HL-60/S4 treated with retinoic acid at 250 ng/mL for 4 days and 3 days (cell line): Measurements from ENCODE around the gene LAMP1.
"Not testable (repeated sequence)": the region's sequence is repeated elsewhere in the genome, so short reads cannot be mapped to it uniquely, and the experiment has no call there.

Source experiments
- in situ Hi-C: fragments of 300-500 bp; cut with MboI; formaldehyde crosslinking; loops from 2 replicates; pipeline ENCODE4 v1.7.0; 2022; ENCODE audit warnings: low sequenced_read_pairs

LAMP1 gene

DNA sequence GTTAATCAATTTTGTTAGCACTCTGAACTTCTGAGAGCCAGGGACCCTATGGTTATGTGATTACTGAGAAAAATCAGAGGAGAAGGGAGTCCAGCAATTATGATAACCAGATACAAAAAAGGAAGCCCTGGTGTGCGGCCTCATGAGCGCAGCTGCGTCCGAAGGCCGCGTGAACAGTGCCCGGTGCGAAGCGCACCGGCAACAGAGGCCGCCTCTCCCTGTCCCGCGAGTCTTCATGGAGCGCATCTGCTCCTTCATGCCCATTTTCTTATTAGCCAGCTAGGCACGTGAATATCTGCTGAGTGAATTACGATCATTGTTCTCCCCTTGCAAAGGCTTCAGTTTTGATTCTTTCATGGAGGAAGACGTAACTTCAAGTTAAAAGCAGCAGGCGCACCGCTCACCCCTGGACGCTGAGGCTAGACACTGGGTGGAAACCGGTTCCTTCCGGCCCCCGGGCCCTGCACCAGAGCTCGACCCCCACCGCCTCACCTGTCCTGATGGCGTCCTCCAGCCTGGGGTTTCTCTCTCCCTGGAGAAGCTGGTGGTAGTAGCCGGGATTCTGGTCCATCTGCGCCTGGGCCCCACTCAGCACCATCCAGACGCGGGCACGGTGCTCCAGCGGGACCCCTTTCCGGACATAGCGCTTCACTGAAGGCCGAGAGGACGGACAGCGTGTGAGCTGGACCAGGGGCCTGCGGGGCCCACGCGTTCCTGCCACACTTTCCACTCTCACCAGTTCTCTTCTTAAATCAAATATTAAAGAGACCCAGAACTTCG lies 58.0 kb downstream of the LAMP1 start:
- in situ Hi-C loops = no loop called here

DNA sequence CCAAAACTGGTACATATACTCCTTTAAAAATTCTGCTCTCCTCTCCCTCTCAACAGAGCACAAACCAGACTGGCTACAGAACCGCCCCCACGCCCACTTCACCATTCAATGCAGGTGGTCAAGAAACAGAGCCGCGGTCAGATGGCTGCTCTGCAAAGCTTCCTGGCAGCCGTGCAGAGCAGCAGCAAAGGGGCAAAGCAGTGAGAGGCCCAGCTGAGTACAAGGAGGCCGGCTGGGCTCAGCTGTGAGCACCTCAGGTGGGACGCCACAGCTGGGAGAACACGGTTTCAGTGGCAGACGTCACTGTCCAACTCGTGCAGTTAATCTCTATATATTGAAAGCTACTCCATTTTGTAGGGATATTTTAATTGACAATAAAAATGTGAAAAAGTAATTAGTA lies 58.6 kb downstream of the LAMP1 start:
- in situ Hi-C loops = no loop called here

DNA sequence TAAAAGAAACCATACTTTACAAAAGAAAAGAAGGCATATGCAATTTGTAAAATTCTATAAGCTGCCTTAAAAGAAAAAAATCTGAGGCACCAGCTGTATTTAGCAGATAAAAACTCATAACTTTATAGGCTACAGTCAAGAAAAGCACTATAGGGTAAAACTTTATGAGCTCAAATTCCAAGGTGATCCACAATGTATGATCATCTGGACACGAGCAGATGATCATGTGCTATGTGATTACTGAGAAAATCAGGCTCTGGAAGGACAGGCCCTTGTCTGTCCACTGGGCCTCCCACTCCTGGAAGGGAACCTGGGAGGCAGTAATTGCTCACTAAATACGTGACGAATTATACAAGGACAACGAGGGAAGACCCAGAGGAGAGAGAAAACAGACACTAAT lies 59.6 kb downstream of the LAMP1 start:
- in situ Hi-C loops = no loop called here

DNA sequence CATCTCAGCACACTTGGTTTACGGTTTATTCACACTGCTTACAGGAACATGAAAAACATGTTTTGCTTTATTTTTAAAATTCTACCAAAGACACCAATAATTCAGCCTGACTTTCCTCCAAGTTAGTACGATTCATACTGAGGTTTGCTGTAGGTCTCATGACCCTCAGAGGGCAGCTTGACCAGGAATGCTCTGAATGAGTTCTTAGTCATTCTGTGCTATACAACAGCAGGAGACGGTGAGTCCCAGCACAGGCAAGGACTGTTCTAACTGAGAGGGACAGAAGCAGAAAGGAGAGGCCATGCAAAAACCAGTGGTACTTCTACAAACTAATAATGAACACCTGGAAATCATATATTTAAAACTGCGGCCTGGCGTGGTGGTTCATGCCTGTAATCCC lies 60.5 kb downstream of the LAMP1 start:
- in situ Hi-C loops = no loop called here

DNA sequence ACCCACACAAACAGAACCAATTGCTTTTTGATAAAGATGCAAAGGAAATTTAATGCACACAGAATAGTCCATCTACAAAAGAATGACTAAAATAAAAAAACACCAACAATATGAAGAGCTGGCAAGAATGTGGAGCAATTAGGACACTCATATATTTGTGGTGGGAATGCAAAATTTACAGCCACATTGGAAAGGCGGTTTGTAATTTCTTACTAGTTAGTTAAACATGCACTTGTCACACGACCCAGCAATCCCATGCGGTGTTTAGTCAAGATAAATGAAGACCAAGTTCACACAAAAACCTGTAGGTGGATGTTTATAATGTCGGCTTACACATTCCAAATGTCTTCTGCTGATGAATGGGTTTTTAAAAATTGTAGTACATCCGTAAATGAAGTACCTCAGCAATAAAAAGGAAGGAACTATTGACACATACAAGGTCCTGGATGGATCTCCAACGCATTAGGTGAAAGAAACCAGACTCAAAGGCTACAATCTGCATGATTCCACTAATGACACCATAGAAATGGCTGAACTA lies 61.7 kb downstream of the LAMP1 start:
- in situ Hi-C loops = no loop called here

DNA sequence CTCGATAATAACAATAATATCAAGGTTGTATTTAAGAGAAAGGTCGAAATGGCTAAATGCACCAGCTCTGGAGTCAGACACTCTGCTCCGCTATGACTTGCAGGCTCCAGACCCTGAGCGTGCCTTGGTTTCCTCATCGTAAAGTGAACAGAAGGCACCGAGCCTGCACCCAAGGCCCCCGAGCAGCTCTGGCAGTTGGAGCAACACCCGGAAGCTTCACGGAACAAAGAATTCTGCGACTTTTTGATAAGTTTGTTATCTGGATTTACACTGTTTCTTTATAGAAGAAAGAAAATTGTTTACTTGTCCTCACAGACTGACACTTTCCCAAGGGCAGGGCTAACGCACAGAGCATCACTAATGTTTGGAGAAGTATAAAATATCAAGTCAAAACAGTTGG lies 62.5 kb downstream of the LAMP1 start:
- in situ Hi-C loops = no loop called here

DNA sequence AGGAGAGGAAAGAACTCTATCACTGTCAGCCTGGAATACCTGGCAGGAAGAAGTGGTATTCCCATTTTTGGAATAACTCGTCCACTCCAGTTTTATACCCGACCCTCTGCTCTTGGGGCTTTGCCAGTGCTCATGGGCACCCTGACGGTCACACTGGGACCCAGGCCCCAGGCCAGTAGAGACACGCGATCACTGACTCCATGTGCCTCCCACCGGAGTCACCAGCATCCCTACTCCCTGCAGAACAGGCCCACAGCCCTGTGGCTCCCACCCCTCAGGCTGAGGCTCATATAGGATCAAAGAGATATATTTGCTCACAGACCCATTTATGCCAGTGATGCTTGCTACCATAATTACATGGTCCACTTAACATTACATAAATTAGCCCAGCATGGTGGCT lies 63.4 kb downstream of the LAMP1 start:
- in situ Hi-C loops = no loop called here

DNA sequence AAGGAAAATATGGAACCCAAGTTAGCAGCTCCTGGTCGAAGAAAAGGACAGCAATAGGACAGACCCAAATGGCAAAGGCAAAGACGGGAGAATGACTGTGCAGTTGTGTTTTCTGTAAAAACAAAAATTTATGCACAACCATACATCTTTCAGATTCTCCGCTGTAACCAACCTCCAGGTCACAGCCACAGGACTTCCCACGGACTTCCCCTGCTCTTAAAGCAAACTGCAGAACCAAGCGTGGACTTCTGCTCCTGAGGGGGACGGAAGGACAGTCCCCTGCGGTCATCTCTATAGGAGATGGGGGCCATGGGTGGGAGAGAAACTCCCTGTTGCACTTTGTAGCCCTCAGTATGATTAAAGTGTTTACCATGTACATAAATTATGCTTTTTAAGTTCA lies 64.4 kb downstream of the LAMP1 start:
- in situ Hi-C loops = no loop called here

DNA sequence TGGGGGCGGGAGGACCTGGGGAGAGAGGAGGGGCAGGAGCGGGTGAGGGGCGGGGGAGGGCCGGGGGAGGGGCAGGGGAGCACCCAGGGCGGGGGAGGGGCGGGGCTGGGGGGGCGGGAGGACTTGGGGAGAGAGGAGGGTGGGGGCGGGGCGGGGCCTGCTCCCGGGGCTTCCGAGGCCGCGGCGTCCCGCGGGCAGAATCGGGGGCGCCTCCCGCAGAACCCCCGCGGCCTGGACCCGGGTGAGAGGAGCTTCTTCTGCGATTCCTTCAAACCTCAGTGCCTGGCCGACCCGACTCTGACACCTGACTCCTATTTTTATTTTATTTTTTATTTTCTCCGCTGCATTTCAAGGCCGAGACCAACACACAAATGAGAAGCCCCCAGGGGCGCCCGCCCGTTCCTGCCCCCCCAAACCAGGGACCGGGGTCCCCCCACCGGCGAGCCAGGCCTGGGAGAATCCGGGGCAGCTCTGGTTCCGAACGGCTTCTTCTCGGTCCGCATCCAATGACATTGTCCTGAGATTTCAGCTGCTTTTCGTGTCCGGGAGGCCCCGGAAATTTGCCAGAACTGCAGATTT lies 67.4 kb downstream of the LAMP1 start:
- in situ Hi-C loops = no loop called here

DNA sequence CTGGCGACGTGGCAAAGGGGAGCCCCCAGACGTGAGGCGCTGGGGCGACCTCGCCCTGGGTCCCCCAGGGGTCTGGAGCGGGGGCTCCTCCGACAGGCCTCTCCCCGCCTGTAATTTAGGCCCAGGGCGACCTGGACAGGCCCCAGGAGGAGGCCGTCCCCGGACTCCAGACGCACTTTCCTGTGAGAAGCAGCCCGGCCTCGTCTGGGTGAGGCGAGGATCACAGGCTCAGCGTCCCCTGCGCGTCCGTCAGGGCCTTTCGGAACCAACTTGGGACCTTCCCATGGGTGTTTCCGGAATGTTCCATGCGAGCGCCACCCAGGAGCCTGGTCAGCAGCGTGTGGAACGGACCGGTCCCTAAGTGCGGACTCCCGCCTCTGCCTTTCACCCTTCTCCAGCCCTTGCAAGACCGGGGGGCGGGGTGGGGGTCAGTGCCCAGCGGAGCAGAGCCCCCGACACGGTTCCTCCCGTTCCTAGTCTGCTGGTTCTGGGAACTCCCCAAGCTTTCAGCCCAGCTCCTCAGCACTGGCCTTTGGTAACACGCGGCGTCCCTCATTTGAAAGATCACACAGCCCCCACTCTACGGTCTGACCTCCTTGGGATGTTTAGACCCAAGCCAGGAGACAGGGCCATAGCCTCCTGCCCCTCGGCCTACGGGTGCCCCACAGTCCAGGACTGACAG lies 68.0 kb downstream of the LAMP1 start:
- in situ Hi-C loops = no loop called here

DNA sequence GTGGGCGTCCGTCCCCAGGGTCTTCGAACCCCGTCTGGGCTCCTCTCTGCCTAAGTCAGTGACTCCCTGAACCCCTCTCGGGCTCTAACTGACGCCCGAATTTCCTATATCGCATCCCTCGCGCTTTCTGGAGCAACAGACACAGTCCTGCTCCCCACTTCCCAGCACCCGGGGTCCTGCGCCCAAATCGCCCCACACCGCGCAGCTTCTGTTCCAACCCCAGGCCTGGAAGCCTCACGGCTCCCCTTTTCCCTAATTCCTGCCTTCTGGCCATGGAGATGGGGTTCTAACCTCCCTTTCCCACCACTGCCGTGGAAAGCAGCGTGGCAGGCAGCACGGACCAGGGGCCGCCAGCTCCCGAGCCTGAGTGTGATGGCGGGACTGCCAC lies 68.5 kb downstream of the LAMP1 start:
- in situ Hi-C loops = no loop called here

DNA sequence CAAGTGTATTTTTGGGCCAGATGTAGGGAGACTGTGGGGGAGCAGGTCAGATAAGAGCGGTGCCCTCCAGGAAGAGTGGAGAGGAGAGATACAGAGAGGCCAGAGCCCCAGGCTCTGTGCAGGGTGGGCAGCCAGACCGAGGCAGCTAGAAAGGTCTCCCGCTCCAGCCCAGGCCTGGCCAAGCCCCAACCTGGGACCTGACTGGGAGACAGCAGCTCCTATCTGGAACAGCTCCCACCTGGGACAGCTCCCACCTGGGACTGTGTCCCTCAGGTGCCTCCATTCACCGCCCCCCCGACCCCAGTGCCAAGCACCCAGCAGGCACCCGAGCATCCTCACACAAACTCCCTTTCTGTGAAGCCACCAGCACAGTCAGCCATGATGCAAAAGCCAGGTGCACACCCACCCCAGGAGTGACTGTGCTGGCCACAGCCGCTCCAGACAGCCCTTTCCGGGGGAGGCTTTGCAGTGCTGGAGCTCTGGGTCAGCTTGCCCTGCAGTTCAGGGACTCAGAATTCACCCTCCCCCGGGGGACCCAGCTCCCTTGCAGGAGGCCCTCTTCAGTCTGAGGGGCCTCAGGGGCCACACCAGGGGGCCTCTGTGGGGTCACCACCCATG lies 69.0 kb downstream of the LAMP1 start:
- in situ Hi-C loops = no loop called here

DNA sequence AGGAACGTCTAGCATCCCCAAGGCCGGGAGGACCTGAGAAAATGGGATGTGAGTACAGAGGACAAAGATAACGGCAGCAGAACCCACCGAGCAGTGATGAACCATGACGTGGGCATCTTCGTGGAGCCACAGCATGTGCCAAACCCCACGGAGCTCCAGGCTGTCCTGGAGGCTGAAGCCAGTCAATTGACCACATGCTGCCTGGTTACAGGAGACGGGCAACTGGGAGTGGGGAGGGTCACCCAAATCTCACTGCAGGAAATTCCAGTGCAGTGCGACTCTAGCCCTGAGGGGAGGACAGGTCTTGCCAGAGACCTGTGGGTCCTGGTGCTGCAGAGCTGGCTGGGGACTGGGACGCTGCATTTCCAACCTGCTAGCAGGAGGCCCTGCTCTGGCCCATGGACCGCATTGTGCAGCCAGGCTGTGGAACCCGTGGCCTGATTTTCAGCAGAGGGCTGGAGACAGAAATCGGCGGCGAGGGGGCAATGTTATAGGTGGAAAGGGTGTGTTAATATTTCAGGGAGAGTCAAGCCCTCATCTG lies 70.1 kb downstream of the LAMP1 start:
- in situ Hi-C loops = no loop called here

DNA sequence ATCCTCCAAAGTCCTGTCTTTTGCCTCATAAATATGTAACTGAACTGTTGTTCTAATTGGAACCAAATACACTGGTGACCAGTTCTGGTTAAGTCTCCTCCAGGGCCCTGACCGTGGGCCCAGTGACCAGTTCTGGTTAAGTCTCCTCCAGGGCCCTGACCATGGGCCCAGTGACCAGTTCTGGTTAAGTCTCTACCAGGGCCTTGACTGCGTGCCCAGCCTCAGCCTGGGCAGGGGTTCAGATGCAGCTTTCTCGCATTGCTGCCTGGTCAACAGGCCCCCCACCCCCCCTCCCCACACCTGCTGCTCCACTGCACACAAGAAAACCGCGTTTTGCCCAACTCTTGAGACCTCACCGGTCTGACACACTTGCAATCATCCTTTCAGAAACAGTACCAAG lies 70.7 kb downstream of the LAMP1 start:
- in situ Hi-C loops = no loop called here

DNA sequence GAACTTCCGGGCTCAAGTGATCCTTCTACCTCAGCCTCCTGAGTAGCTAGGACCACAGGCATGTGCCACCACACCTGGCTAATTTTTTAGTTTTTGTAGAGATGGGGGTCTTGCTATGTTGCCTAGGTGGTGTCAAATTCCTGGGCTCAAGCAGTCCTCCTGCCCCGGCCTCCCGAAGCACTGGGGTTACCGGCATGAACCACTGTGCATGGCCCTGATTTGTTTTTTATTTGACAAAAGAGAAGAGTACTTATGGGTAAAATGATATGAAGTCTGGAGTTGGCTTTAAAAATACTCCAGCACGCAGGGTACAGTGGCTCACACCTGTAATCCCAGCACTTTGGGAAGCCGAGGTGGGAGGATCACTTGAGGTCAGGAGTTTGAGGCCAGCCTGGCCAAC lies 71.3 kb downstream of the LAMP1 start:
- in situ Hi-C loops = not testable (repeated sequence)

DNA sequence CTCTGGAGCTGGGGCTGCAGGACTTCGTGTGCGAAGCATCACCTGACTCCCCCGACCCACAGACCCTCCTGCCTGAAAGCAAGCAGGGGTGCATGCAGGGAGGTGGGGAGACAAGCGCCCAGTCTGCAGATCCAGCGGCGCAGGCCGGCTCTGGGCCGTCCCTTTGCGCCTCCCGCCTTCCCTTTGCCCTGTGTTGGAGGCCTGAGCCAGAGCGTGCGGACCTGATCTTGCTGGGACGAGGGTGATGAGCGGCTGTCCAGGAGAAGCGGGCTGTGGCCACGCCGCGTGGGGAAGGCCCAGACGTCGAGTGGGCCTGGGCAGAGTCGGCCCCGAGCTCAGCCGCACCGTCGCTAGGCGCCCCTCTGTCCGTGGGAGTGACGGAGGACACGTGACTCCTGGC lies 72.2 kb downstream of the LAMP1 start:
- in situ Hi-C loops = no loop called here

DNA sequence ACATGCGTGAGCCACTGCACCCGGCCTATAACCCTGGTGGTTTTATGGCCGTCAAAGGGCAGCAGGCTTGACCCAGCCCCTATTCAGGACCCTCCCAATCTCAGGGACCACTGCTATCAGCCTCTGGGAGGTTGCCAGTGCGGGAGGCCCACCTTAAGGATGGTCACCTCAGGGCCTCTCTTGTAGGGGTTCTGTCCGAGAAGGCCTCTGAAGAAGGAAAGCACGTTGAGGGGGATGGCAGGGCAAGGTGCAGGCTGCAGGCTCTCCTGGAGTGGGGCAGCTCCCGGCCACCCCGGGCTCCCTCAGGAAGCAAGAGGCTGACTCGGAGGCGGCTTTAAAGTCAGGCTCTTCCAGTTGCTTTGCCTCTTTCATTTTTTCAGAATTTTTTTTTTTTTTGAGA lies 72.8 kb downstream of the LAMP1 start:
- in situ Hi-C loops = no loop called here

DNA sequence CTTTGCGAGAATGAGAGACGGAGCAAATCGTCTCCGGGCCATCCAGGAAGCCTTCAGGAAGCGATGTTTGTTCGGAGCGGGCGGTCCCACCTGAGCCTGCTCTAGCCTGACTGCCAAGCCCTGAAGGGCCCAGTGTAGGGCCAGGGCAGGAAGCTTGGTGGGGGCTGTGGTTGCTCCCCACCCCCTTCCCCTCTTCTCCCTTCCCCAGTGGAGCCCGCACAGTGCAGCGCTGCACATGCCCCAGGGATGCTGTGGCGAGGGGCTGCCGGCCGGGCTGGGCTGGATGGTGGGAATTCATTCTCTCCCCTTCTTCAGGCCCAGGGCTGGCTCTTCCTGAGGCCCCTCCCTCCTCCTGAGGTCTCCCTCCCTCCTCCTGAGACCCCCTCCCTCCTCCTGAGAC lies 74.0 kb downstream of the LAMP1 start:
- in situ Hi-C loops = no loop called here

DNA sequence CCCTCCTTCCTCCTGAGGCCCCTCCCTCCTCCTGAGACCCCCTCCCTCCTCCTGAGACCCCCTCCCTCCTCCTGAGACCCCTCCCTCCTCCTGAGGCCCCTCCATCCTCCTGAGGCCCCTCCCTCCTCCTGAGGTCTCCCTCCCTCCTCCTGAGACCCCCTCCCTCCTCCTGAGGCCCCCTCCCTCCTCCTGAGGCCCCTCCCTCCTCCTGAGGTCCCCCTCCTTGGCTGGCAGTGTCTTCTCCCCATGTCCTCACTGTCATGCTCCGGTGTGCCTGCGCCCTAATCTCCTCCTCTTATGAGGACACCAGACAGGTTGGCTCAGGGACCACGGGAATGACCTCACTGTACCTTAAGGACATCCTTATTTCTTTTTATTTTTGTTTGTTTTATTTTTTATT lies 74.7 kb downstream of the LAMP1 start:
- in situ Hi-C loops = not testable (repeated sequence)
